Prostate gland (tissue), 2 donors: ENCODE results near the gene CCDC154.

ENCODE experiments used
- CTCF ChIP-seq, 4 experiments: fragments of 200-600 bp in 2 of 4; fragments of 450-650 bp in 2 of 4; sonication (generic) in 2 of 4; IDR thresholded peaks; 1 replicate in 3 of 4; 2 replicates in 1 of 4; pipeline ENCODE4 v1.5.1; 2016 to 2019; ENCODE audit warnings: antibody characterized with exemption in 4 of 4, mild to moderate bottlenecking in 2 of 4, moderate library complexity in 2 of 4
- POLR2A ChIP-seq: fragments of 450-650 bp; IDR thresholded peaks from one replicate; pipeline ENCODE4 v1.6.1; 2016; ENCODE audit warnings: antibody characterized with exemption, mild to moderate bottlenecking
- POLR2AphosphoS5 ChIP-seq: sonication (generic); formaldehyde crosslinking; IDR thresholded peaks from one replicate; pipeline ENCODE4 v1.6.1; 2017; ENCODE audit warnings: antibody characterized with exemption

GRCh38 chr16:1392826-1393225 lies 51.5 kb downstream of the CCDC154 start:
- TF ChIP-seq CTCF (IDR thresholded peaks at IDR 0.05) (no peak), POLR2A (no peak), POLR2AphosphoS5 (no peak)
